ENCODE results near the gene CFDP1. TPM values are rescaled to one million over a fixed set of nuclear protein-coding genes. Genes with fewer than 3 reads are reported as not detected.

The CFDP1 gene
- total RNA-seq, 6 donors from 2014 or later, result 36.8 to 185 (median 50.6) TPM

DNA sequence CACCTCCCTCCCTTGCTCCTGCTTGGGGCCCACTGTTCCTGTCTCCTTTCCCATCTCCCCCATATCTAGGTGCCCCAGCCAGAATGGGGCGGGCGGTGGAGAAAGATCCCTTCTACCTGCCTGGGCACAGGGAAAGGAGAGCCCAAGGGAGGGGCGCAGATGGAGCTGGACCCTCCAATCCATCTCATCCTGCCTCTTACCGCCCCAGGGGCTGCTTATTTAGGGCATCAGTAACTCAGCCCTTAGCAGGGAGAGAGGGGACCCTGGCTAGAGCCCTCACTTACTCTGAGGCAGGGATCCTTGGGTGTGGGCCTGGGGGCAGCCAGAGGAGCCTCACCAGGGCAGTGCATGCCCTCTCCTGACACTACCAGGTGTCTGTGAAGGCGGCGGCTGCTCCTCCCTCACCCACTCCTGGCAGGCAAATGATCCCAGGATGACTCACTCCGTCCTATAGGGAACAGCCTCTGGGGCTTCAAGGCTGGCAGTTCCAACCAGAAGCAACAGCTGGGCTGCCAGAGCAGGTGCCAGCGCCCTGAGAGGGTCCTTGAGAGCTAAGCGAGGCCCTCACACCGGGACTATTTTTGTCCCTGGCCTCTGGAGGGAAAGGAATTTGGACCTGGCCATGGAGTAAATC, 165.6 kb downstream of the CFDP1 start:
- ATAC-seq (ENCODE audit: low FRiP score in 2 of 2) (peak in 1 of 2 donors; percentile 82), DNase-seq (peak in 1 of 2 donors; percentile 84)
- H3K27ac ChIP-seq, result peak overlapping the region; percentile 21 to 61 (median 38)
- H3K9me3 ChIP-seq, result no peaks in the 10 kb centered on the region
- TF ChIP-seq POLR2AphosphoS5 (IDR thresholded peaks at IDR 0.05) (peak in 1 of 2 donors; percentile 36), POLR2A (IDR thresholded peaks at IDR 0.05) (peak in 1 of 4 donors; percentile 16)
- TF ChIP-seq, protein P1, sequence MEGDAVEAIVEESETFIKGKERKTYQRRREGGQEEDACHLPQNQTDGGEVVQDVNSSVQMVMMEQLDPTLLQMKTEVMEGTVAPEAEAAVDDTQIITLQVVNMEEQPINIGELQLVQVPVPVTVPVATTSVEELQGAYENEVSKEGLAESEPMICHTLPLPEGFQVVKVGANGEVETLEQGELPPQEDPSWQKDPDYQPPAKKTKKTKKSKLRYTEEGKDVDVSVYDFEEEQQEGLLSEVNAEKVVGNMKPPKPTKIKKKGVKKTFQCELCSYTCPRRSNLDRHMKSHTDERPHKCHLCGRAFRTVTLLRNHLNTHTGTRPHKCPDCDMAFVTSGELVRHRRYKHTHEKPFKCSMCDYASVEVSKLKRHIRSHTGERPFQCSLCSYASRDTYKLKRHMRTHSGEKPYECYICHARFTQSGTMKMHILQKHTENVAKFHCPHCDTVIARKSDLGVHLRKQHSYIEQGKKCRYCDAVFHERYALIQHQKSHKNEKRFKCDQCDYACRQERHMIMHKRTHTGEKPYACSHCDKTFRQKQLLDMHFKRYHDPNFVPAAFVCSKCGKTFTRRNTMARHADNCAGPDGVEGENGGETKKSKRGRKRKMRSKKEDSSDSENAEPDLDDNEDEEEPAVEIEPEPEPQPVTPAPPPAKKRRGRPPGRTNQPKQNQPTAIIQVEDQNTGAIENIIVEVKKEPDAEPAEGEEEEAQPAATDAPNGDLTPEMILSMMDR (IDR thresholded peaks at IDR 0.05), result no peak
- WGBS, 2 donors, result 57 to 93% methylated on average over 6 to 10 of the region's 10 CpGs
- peaks cover 0 to 14% (median 3%) of the 10 kb centered on the region in 4 donors for H3K27me3 ChIP-seq
- H3K4me3 ChIP-seq, result no peak overlapping the region
- peaks cover 0 to 5% (median 0%) of the 10 kb centered on the region in 4 donors for H3K36me3 ChIP-seq
- H3K4me1 ChIP-seq, result peaks cover 38 to 63% (median 46%) of the 10 kb centered on the region in 4 donors

DNA sequence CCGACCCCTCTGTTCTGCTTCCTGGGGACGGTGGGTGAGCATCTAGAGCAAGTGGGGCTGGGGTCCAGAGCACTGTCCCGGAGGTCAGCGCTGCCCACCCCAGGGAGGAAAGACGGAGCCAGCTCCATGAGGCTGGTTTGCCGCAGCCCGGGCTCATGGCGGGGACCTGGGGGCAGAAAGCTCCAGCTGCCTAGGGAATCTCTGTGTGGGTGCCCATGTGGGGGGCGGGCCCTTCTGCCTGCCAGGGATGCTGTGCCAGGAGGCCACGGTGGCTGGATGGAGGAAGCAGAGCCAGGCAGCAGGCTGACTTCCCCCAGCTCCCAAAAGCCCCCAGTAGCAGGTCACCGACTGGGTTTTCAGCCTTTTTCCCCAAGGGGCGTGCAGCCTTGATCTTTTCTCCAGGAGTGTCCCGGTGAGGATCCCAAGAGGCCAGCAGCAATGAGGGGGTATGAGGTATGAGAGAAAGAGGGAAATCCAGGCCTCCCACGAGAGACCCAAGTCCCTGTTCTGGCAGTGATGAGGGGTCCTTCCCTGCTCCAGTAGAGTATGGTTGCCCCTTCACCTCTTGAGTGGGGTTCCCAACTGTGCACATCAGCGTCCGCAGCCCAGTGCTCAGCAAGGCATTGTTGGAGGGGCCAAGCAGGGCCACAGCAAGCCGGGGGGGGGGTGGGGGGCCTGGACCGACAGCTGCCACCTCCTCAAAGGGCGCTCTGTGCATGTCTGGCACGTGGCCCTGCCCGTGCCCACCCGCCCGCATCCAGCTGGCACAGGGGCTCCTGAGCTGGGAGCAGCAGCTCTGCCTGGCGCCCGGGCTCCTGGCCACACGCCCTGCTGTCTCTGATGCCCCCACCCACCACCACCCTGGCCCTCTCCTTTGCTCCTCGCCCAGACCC, 166.3 kb downstream of the CFDP1 start:
- H3K27ac ChIP-seq, result peak overlapping the region in 1 of 4 donors; percentile 97
- no peak for TF ChIP-seq EP300 (IDR thresholded peaks at IDR 0.05)
- TF ChIP-seq POLR2AphosphoS5 (IDR thresholded peaks at IDR 0.05), result no peak
- no peak for TF ChIP-seq POLR2A (IDR thresholded peaks at IDR 0.05)
- TF ChIP-seq, protein P1 (IDR thresholded peaks at IDR 0.05), result no peak
- WGBS, 2 donors, result 70 to 87% methylated on average over 7 to 17 of the region's 27 CpGs
- H3K9me3 ChIP-seq, result no peaks in the 10 kb centered on the region
- peaks cover 0 to 14% (median 3%) of the 10 kb centered on the region in 4 donors for H3K27me3 ChIP-seq
- peak in 1 of 2 donors; percentile 79 for DNase-seq
- ATAC-seq (ENCODE audit: low FRiP score in 2 of 2), result no peak
- H3K4me1 ChIP-seq, result peaks cover 39 to 63% (median 47%) of the 10 kb centered on the region in 4 donors
- peak overlapping the region in 1 of 4 donors; percentile 96 for H3K4me3 ChIP-seq
- peaks cover 0 to 6% (median 0%) of the 10 kb centered on the region in 4 donors for H3K36me3 ChIP-seq

DNA sequence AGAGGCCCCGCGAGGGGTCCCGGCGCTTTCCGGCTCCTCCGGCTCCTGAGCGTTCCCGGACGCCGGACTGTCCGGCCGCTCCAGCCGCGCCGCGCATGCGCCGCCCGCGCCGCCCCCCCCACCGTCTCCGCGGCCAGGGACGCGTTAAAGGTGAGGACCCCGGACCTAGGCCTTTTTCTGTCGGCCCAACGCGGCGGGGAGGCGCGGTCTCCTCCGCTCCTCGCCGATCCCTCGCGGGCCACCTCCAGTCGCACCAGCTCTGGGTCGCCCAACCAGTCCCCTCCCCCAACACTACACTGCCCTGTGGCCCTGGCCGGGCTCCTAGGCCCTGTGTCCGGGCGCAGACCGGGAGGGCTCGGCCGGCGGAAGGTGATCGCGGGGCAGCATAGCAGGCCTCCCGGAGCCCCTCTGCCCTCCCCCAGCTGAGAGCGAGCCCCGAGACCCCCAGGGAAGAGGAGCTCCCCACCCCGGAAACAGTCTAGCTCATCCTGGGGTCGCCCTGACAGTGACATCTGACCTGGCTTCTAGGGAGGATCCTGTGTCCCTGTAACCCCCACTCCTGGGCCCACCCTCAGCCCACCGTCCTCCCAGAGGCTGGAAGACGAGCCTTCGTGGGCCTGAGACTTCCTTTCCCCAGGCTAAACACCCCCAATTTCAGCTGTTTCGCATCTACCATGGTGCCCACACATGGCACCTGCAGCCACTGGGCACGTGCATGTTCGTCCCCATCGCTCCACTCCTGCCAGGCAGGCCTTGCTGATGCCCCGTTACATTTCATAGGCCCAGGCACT, 167.2 kb downstream of the CFDP1 start:
- WGBS, 2 donors, result 19 to 42% methylated on average over 12 to 33 of the region's 62 CpGs
- Histone ChIP-seq H3K27ac (peak overlapping the region; percentile 92 to 97 (median 94)), H3K4me1 (peaks cover 43 to 68% (median 51%) of the 10 kb centered on the region in 4 donors), H3K9me3 (no peaks in the 10 kb centered on the region), H3K4me3 (peak overlapping the region; percentile 60 to 96 (median 95)), H3K27me3 (peaks cover 0 to 14% (median 3%) of the 10 kb centered on the region in 4 donors), H3K36me3 (peaks cover 0 to 6% (median 0%) of the 10 kb centered on the region in 4 donors)
- peak; percentile 82 to 96 for DNase-seq
- TF ChIP-seq, protein P1 (IDR thresholded peaks at IDR 0.05), result peak in 1 of 6 experiments; percentile 8
- TF ChIP-seq POLR2AphosphoS5 (IDR thresholded peaks at IDR 0.05), result peak; percentile 27 to 64
- TF ChIP-seq EP300 (IDR thresholded peaks at IDR 0.05), result no peak
- TF ChIP-seq POLR2A (IDR thresholded peaks at IDR 0.05), result peak in 3 of 4 donors; percentile 40 to 69 (median 65)
- ATAC-seq (ENCODE audit: low FRiP score in 2 of 2), result peak; percentile 59 to 83

Measured in upper lobe of left lung (tissue), 6 donors.